Measurements from ENCODE around the gene LPP. TPM values are rescaled to one million over a fixed set of nuclear protein-coding genes. Genes with fewer than 3 reads are reported as not detected.

Gene LPP
- total and polyA plus RNA-seq, 2 of the 13 experiments (the other 11 are each of a cell fraction or from before 2014, with no cell fraction given), result 19.2 to 29.9 TPM

DNA sequence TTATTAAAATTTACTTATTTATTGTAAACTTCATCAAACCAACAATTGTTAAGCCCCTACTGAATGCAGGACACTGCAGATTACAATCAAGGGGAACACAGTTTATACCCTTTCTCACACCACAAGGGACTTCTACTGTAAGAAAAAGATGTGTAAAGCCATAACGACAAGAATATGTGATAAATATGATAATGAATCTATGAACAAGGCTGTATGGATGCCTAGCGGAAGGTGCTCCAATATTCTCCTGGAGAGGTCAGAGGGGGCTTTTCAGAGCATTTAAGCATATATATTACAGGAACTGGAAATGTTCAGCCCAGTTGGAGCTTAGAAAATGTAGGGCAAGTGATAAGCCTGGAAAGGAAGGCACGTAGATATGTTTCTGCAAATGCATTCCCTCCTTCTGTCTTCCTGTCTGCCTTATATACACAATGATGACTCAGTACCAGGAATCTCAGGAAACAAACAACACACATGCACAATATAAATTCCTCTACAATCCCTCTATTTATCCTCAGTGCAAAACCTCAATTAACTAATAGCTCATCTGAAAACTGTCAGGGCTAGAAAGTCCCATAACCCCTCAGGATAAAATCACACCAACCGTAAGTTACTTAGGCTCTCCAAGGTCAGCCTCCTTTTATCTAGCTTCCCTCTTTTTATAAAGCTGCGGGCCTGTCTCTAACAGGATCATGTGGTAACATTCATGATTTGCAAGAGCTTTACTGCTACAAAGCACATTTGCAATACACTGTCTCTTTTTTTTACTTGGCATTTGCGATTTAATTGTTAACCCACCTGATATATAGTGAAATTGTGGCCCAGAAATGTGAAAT lies 393.1 kb downstream of the LPP start (continued):
- no peak for TF ChIP-seq NKX3-1 (CRISPR knock-in tag; IDR thresholded peaks at IDR 0.05)
- TF ChIP-seq, protein P1, sequence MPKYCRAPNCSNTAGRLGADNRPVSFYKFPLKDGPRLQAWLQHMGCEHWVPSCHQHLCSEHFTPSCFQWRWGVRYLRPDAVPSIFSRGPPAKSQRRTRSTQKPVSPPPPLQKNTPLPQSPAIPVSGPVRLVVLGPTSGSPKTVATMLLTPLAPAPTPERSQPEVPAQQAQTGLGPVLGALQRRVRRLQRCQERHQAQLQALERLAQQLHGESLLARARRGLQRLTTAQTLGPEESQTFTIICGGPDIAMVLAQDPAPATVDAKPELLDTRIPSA (CRISPR knock-in tag; IDR thresholded peaks at IDR 0.05; ENCODE audit: borderline replicate concordance), result no peak
- TF ChIP-seq EP300 (IDR thresholded peaks at IDR 0.05; ENCODE audit: low read depth in 2 of 2, low read length in 2 of 2), result peak in 1 of 2 experiments; percentile 83; a peak in 2 of 4 replicates
- peak; percentile 50; the same call in 1 of the 2 replicates for TF ChIP-seq EP300 (CRISPR knock-in tag; IDR thresholded peaks at IDR 0.05; ENCODE audit: borderline replicate concordance)
- no peak for TF ChIP-seq YY1 (IDR thresholded peaks at IDR 0.05; ENCODE audit: insufficient read depth, insufficient replicate concordance, low read depth, low read length)
- no peak for TF ChIP-seq ARHGAP35 (CRISPR knock-in tag; IDR thresholded peaks at IDR 0.05; ENCODE audit: borderline replicate concordance)
- no peak for TF ChIP-seq SRSF9 (IDR thresholded peaks at IDR 0.05; ENCODE audit: borderline replicate concordance, insufficient read depth, low read depth, low read length, poor library complexity, severe bottlenecking)
- TF ChIP-seq, protein P2, sequence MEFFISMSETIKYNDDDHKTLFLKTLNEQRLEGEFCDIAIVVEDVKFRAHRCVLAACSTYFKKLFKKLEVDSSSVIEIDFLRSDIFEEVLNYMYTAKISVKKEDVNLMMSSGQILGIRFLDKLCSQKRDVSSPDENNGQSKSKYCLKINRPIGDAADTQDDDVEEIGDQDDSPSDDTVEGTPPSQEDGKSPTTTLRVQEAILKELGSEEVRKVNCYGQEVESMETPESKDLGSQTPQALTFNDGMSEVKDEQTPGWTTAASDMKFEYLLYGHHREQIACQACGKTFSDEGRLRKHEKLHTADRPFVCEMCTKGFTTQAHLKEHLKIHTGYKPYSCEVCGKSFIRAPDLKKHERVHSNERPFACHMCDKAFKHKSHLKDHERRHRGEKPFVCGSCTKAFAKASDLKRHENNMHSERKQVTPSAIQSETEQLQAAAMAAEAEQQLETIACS (CRISPR knock-in tag; IDR thresholded peaks at IDR 0.05), result no peak
- no peak for TF ChIP-seq ZNF816 (CRISPR knock-in tag; IDR thresholded peaks at IDR 0.05; ENCODE audit: borderline replicate concordance)
- TF ChIP-seq SMYD3 (CRISPR knock-in tag; IDR thresholded peaks at IDR 0.05), result no peak
- peak; percentile 78 for TF ChIP-seq RXRB (CRISPR knock-in tag; IDR thresholded peaks at IDR 0.05; ENCODE audit: borderline replicate concordance)
- no peak for TF ChIP-seq PHF21A (CRISPR knock-in tag; IDR thresholded peaks at IDR 0.05)
- TF ChIP-seq ZNF790 (CRISPR knock-in tag; IDR thresholded peaks at IDR 0.05; ENCODE audit: borderline replicate concordance), result no peak
- TF ChIP-seq SP1 (IDR thresholded peaks at IDR 0.05), result no peak
- no peak for TF ChIP-seq SP1 (CRISPR knock-in tag; IDR thresholded peaks at IDR 0.05)
- TF ChIP-seq, protein P3, sequence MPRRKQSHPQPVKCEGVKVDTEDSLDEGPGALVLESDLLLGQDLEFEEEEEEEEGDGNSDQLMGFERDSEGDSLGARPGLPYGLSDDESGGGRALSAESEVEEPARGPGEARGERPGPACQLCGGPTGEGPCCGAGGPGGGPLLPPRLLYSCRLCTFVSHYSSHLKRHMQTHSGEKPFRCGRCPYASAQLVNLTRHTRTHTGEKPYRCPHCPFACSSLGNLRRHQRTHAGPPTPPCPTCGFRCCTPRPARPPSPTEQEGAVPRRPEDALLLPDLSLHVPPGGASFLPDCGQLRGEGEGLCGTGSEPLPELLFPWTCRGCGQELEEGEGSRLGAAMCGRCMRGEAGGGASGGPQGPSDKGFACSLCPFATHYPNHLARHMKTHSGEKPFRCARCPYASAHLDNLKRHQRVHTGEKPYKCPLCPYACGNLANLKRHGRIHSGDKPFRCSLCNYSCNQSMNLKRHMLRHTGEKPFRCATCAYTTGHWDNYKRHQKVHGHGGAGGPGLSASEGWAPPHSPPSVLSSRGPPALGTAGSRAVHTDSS (CRISPR knock-in tag; conservative IDR thresholded peaks at IDR 0.05), result no peak
- TF ChIP-seq, protein P4, sequence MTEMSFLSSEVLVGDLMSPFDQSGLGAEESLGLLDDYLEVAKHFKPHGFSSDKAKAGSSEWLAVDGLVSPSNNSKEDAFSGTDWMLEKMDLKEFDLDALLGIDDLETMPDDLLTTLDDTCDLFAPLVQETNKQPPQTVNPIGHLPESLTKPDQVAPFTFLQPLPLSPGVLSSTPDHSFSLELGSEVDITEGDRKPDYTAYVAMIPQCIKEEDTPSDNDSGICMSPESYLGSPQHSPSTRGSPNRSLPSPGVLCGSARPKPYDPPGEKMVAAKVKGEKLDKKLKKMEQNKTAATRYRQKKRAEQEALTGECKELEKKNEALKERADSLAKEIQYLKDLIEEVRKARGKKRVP (CRISPR knock-in tag; IDR thresholded peaks at IDR 0.05), result no peak
- TF ChIP-seq, protein P5, sequence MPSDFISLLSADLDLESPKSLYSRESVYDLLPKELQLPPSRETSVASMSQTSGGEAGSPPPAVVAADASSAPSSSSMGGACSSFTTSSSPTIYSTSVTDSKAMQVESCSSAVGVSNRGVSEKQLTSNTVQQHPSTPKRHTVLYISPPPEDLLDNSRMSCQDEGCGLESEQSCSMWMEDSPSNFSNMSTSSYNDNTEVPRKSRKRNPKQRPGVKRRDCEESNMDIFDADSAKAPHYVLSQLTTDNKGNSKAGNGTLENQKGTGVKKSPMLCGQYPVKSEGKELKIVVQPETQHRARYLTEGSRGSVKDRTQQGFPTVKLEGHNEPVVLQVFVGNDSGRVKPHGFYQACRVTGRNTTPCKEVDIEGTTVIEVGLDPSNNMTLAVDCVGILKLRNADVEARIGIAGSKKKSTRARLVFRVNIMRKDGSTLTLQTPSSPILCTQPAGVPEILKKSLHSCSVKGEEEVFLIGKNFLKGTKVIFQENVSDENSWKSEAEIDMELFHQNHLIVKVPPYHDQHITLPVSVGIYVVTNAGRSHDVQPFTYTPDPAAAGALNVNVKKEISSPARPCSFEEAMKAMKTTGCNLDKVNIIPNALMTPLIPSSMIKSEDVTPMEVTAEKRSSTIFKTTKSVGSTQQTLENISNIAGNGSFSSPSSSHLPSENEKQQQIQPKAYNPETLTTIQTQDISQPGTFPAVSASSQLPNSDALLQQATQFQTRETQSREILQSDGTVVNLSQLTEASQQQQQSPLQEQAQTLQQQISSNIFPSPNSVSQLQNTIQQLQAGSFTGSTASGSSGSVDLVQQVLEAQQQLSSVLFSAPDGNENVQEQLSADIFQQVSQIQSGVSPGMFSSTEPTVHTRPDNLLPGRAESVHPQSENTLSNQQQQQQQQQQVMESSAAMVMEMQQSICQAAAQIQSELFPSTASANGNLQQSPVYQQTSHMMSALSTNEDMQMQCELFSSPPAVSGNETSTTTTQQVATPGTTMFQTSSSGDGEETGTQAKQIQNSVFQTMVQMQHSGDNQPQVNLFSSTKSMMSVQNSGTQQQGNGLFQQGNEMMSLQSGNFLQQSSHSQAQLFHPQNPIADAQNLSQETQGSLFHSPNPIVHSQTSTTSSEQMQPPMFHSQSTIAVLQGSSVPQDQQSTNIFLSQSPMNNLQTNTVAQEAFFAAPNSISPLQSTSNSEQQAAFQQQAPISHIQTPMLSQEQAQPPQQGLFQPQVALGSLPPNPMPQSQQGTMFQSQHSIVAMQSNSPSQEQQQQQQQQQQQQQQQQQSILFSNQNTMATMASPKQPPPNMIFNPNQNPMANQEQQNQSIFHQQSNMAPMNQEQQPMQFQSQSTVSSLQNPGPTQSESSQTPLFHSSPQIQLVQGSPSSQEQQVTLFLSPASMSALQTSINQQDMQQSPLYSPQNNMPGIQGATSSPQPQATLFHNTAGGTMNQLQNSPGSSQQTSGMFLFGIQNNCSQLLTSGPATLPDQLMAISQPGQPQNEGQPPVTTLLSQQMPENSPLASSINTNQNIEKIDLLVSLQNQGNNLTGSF (CRISPR knock-in tag; IDR thresholded peaks at IDR 0.05), result no peak
- no peak; the same call in 1 of the 2 replicates for TF ChIP-seq GATAD1 (CRISPR knock-in tag; IDR thresholded peaks at IDR 0.05)
